Measurements from ENCODE around the gene NRXN3. TPM values are rescaled to one million over a fixed set of nuclear protein-coding genes. Genes with fewer than 3 reads are reported as not detected.

NRXN3 gene
- total RNA-seq, 1 donor from 2014 or later: 11.4 TPM

DNA sequence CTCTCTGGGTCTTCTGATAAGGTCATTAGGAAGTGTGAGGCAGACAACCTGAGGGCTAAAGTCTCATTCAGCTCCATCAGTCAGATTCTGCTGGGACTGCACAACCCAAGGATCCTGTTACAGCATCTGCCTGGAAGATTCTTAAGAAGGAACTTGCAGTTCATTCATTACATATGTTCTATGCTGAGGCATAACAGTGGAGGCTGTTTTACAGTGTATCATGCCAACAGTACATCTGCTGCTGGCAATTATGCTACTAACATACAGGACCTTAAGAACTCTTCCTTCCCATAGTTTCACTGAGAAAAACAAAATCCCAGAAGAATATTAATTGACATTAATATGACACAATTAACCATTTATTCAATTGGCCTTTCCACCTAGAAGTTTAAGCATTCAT, 1072.5 kb downstream of the NRXN3 start:
- peaks cover 6% of the 10 kb centered on the region for H3K9me3 Mint-ChIP-seq
- DNase-seq (ENCODE audit: low spot score in 2 of 2, unreplicated experiment in 2 of 2): no peak
- no peaks in the 10 kb centered on the region for H3K36me3 Mint-ChIP-seq
- peaks cover 14% of the 10 kb centered on the region for H3K27me3 Mint-ChIP-seq (ENCODE audit: low read depth)
- H3K4me1 Mint-ChIP-seq: no peaks in the 10 kb centered on the region
- TF ChIP-seq, protein P1, sequence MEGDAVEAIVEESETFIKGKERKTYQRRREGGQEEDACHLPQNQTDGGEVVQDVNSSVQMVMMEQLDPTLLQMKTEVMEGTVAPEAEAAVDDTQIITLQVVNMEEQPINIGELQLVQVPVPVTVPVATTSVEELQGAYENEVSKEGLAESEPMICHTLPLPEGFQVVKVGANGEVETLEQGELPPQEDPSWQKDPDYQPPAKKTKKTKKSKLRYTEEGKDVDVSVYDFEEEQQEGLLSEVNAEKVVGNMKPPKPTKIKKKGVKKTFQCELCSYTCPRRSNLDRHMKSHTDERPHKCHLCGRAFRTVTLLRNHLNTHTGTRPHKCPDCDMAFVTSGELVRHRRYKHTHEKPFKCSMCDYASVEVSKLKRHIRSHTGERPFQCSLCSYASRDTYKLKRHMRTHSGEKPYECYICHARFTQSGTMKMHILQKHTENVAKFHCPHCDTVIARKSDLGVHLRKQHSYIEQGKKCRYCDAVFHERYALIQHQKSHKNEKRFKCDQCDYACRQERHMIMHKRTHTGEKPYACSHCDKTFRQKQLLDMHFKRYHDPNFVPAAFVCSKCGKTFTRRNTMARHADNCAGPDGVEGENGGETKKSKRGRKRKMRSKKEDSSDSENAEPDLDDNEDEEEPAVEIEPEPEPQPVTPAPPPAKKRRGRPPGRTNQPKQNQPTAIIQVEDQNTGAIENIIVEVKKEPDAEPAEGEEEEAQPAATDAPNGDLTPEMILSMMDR (IDR thresholded peaks at IDR 0.05; ENCODE audit: unreplicated experiment): no peak
- no peak overlapping the region for H3K4me3 Mint-ChIP-seq
- no peak overlapping the region for H3K27ac Mint-ChIP-seq

DNA sequence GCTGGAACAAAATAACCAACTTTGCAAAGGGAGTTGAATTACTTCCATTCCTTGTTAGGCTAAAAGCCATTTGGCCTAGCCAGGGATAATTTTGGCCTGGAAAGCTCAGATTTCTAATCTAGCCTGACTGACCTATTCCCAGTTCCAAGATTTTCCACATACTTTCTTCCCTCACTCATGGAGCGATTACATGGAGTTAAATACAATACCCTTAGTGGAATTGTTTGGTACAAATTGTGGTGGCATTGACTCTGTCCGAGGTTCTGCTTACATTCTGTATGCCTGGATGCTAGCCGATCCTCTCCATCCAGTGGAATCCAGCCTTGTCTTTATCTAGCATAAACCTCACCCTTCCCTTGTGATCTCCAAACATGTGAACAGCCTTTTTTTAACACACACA, 1076.0 kb downstream of the NRXN3 start:
- Mint-ChIP-seq H3K36me3 (no peaks in the 10 kb centered on the region), H3K27ac (no peak overlapping the region), H3K27me3 (ENCODE audit: low read depth) (peaks cover 13% of the 10 kb centered on the region), H3K4me3 (no peak overlapping the region), H3K9me3 (peaks cover 2% of the 10 kb centered on the region), H3K4me1 (no peaks in the 10 kb centered on the region)
- TF ChIP-seq, protein P1 (IDR thresholded peaks at IDR 0.05; ENCODE audit: unreplicated experiment): no peak
- no peak for DNase-seq (ENCODE audit: low spot score in 2 of 2, unreplicated experiment in 2 of 2)

DNA sequence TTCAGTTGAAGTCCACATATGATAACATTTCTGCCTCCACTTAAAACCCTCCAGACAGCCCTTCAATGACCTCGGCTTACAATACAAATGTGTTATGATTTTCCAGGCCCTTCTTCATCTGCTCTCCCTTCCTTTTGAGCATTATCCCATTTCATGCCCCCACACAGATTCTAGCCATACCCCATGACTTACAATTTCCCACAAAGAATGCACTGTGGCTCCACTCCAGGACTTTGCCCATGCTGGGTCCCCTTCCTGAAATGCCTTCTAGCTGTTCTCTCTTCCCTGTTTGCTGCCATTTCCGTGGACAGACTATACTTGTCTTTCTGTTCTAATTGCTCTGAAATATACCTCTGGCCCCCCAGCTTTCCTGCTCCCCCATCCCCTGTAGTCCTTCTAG, 1078.0 kb downstream of the NRXN3 start:
- DNase-seq (ENCODE audit: low spot score in 2 of 2, unreplicated experiment in 2 of 2): no peak

DNA sequence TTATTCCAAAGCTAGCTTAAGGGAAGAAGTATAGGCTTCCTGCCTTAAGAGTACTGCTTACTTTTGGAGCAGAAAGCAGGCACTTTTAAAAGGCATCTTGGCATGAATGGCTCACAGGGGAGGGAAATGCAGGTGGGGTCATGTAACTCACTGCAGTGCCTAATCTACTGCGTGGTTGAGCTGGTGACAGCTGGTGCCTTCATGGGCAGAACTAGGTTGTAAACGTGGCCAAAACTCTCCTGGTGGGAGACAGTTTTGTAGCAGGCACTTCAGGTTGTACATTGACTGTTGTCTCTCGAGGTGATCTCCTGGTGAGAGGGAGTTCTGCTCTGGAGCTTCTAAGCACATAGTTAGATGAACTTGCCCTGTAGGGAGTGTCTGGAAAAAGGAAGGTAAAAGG, 1078.6 kb downstream of the NRXN3 start:
- H3K4me1 Mint-ChIP-seq: no peaks in the 10 kb centered on the region
- H3K9me3 Mint-ChIP-seq: peaks cover 6% of the 10 kb centered on the region
- no peak for DNase-seq (ENCODE audit: low spot score in 2 of 2, unreplicated experiment in 2 of 2)
- H3K36me3 Mint-ChIP-seq: no peaks in the 10 kb centered on the region
- TF ChIP-seq, protein P1 (IDR thresholded peaks at IDR 0.05; ENCODE audit: unreplicated experiment): no peak
- H3K27me3 Mint-ChIP-seq (ENCODE audit: low read depth): peaks cover 13% of the 10 kb centered on the region
- no peak overlapping the region for H3K4me3 Mint-ChIP-seq
- H3K27ac Mint-ChIP-seq: no peak overlapping the region

More for the DNA sequence above, 1078.0 kb downstream of the NRXN3 start:
- no peaks in the 10 kb centered on the region for H3K4me1 Mint-ChIP-seq
- peaks cover 13% of the 10 kb centered on the region for H3K27me3 Mint-ChIP-seq (ENCODE audit: low read depth)
- TF ChIP-seq, protein P1 (IDR thresholded peaks at IDR 0.05; ENCODE audit: unreplicated experiment): no peak
- H3K27ac Mint-ChIP-seq: no peak overlapping the region
- H3K36me3 Mint-ChIP-seq: no peaks in the 10 kb centered on the region
- H3K4me3 Mint-ChIP-seq: no peak overlapping the region
- peaks cover 6% of the 10 kb centered on the region for H3K9me3 Mint-ChIP-seq

DNA sequence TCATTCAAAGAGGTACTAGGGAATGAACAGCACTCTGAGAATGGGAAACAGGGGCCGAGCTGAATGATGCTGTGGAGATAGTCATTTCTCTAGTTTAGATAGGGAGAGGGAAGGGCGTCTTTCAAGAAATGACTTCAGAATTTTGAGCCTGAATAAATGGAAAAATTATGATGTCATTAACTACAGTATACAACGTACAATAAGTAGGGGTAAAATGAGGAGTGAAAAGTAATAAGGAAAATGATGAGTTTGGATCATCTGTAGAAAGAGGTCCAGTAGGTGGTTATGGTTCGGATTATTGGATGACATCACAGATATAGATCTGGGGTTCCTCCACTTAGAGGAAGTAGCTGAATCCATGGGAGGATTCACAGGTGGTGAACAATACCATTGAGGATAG, 1081.1 kb downstream of the NRXN3 start:
- H3K36me3 Mint-ChIP-seq: no peaks in the 10 kb centered on the region
- H3K27ac Mint-ChIP-seq: no peak overlapping the region
- H3K4me1 Mint-ChIP-seq: peaks cover 17% of the 10 kb centered on the region
- TF ChIP-seq, protein P1 (IDR thresholded peaks at IDR 0.05; ENCODE audit: unreplicated experiment): no peak
- peaks cover 6% of the 10 kb centered on the region for H3K9me3 Mint-ChIP-seq
- DNase-seq (ENCODE audit: low spot score in 2 of 2, unreplicated experiment in 2 of 2): no peak
- H3K27me3 Mint-ChIP-seq (ENCODE audit: low read depth): peaks cover 5% of the 10 kb centered on the region
- H3K4me3 Mint-ChIP-seq: no peak overlapping the region

DNA sequence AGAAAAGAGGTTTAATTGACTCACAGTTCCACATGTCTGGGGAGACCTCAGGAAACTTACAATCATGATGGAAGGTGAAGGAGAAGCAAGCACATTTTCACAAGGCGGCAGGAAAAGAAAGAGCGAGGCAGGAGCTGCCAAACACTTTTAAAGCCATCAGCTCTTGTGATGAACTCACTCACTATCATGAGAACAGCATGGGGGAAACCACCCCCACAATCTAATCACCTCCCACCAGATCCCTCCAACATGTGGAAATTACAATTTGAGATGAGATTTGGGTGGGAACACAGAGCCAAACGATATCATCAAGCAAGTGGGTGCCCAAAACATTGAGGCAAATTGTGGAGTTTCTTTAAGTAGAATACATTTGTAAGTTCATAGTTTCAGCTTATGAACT, 1083.4 kb downstream of the NRXN3 start:
- Mint-ChIP-seq H3K4me1 (peaks cover 21% of the 10 kb centered on the region), H3K27me3 (ENCODE audit: low read depth) (no peaks in the 10 kb centered on the region), H3K9me3 (peaks cover 6% of the 10 kb centered on the region), H3K27ac (no peak overlapping the region), H3K36me3 (no peaks in the 10 kb centered on the region), H3K4me3 (no peak overlapping the region)
- no peak for DNase-seq (ENCODE audit: low spot score in 2 of 2, unreplicated experiment in 2 of 2)
- TF ChIP-seq, protein P1 (IDR thresholded peaks at IDR 0.05; ENCODE audit: unreplicated experiment): no peak

Data from mesothelial cell of epicardium (in vitro differentiated cells).